PC-3 (cell line): ENCODE data around the gene RPS2.

ENCODE experiments used
- CTCF ChIP-seq: fragments of 300-600 bp; sonication (generic); conservative IDR thresholded peaks from 2 replicates; pipeline ENCODE4 v1.5.1; 2017; ENCODE audit warnings: antibody characterized with exemption, low read depth, mild to moderate bottlenecking, low read length
- EZH2 ChIP-seq: fragments of 300-600 bp; sonication (generic); IDR thresholded peaks from one replicate; pipeline ENCODE4 v1.6.1; 2017; ENCODE audit warnings: antibody characterized with exemption, mild to moderate bottlenecking, low read length; ENCODE audit not compliant: unreplicated experiment
- EZH2phosphoT487 ChIP-seq: fragments of 300-600 bp; sonication (generic); IDR thresholded peaks from 2 replicates; pipeline ENCODE4 v1.6.1; 2018; ENCODE audit warnings: mild to moderate bottlenecking, antibody characterized with exemption, low read length, borderline replicate concordance

DNA sequence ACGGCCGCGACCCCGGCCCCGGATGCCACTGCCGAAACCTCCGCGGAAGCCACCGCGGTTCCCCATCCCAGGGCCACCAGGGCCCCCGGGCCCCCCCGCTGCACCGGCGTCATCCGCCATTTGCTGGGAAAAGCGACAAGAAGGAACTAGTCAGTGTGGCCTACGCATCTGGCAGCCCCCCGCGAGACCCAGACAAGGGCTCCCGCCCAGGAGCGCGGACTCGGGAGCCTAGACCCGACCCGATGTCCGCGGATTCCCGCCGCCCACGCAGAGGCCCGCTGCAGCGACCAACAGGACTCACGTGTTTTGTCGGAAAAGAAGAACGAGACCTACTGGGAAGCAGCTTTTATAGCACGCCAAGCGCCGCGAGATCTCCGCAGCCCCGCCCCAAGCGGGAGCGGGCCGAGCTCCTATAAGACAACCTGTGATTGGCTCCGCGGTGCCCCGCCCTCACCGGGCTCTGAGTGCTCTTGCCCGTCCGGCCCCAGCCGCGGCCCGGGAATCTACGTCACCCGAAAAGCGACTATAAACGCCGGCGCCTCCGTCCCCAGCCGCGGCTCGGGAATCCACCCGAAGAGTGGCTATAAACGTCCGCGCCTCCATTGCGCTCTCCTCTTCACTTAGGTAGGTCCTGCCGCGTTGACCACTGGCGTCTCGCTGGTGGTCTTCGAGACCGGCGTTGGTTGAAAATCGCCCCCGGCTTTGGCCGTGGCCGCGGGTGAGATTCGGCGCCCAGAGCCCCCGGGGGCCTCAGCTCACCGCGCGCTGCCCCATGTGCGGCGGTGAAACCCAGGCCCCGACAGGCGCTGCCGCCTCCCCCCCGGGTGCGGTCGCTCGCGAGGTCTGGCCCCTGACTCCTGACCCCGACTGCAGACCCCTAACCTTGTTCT is at the start of gene RPS2:
- no peak for TF ChIP-seq CTCF
- no peak for TF ChIP-seq EZH2
- TF ChIP-seq EZH2phosphoT487: no peak
